VCaP (cell line): ENCODE results near the gene OTX2.

Experiments
- H3K27ac ChIP-seq: fragments of 450-650 bp; 2 replicates; pipeline ENCODE4 v1.5.1; 2017
- CTCF ChIP-seq: fragments of 450-650 bp; conservative IDR thresholded peaks from 2 replicates; pipeline ENCODE4 v1.5.1; 2017; ENCODE audit warnings: mild to moderate bottlenecking, moderate library complexity

The OTX2 gene

GRCh38 chr14:56811593-56812363 lies 1.5 kb upstream of the OTX2 start:
- H3K27ac ChIP-seq, result no peak overlapping the region
- no peak for TF ChIP-seq CTCF

- no peak for TF ChIP-seq CTCF
These were observed 735 bp upstream of the OTX2 start for GRCh38 chr14:56810836-56811592.

GRCh38 chr14:56809270-56810146 lies 771 bp downstream of the OTX2 start:
- no peak overlapping the region for H3K27ac ChIP-seq
- TF ChIP-seq CTCF, result no peak

More at GRCh38 chr14:56810836-56811592, 735 bp upstream of the OTX2 start:
- no peak overlapping the region for H3K27ac ChIP-seq

GRCh38 chr14:56808383-56809269 lies 1.7 kb downstream of the OTX2 start:
- H3K27ac ChIP-seq, result no peak overlapping the region
- TF ChIP-seq CTCF, result no peak

- no peak for TF ChIP-seq CTCF
- H3K27ac ChIP-seq, result no peak overlapping the region
These were observed 2.2 kb downstream of the OTX2 start for GRCh38 chr14:56808110-56808382.

- no peak overlapping the region for H3K27ac ChIP-seq
- no peak for TF ChIP-seq CTCF
These were observed 2.7 kb downstream of the OTX2 start for GRCh38 chr14:56807386-56808109.
